H7 (cell line): Measurements from ENCODE around the gene ILDR2. TPM values are rescaled to one million over a fixed set of nuclear protein-coding genes. Genes with fewer than 3 reads are reported as not detected.

Experiments
- DNase-seq: peaks from one replicate; pipeline ENCODE4 v3.0.0; 2012
- H3K27me3 ChIP-seq: 2 replicates; pipeline ENCODE4 v1.6.0; 2011; ENCODE audit warnings: mild to moderate bottlenecking, low read length; ENCODE audit not compliant: control insufficient read depth, insufficient read depth
- H3K36me3 ChIP-seq: replicated peaks from 2 replicates; pipeline ENCODE4 v1.5.1; 2011; ENCODE audit warnings: low read length; ENCODE audit not compliant: control insufficient read depth, insufficient read depth
- H3K4me3 ChIP-seq: 2 replicates; pipeline ENCODE4 v1.5.1; 2011; ENCODE audit warnings: low read depth, mild to moderate bottlenecking, control low read depth, low read length, moderate library complexity; ENCODE audit not compliant: insufficient read depth
- total RNA-seq: library from RNA; depleted of rRNA; stranded (reverse); fragments of >200 nt; shearing (Covaris generic); gene quantifications from 2 replicates; pipeline ENCODE4 v1.2.3, GENCODE V29; 2014

The ILDR2 gene
- total RNA-seq, 1 experiment from 2014 or later: 0.21 TPM

- Histone ChIP-seq H3K27me3 (peaks cover 46% of the 10 kb centered on the region), H3K4me3 (peak overlapping the region; percentile 46), H3K36me3 (no peaks in the 10 kb centered on the region)
- peak; percentile 84 for DNase-seq
These were observed 54.5 kb downstream of the ILDR2 start for GRCh38 chr1:166920561-166921475.

- H3K36me3 ChIP-seq: no peaks in the 10 kb centered on the region
- no peak for DNase-seq
- H3K27me3 ChIP-seq: peaks cover 46% of the 10 kb centered on the region
These were observed 56.4 kb downstream of the ILDR2 start for GRCh38 chr1:166918956-166919316.

GRCh38 chr1:166918088-166918955 lies 57.0 kb downstream of the ILDR2 start:
- no peak overlapping the region for H3K4me3 ChIP-seq
- no peak for DNase-seq
- peaks cover 45% of the 10 kb centered on the region for H3K27me3 ChIP-seq
- no peaks in the 10 kb centered on the region for H3K36me3 ChIP-seq

More at GRCh38 chr1:166918956-166919316, 56.4 kb downstream of the ILDR2 start:
- H3K4me3 ChIP-seq: no peak overlapping the region

GRCh38 chr1:166915941-166916340 lies 59.4 kb downstream of the ILDR2 start:
- peaks cover 22% of the 10 kb centered on the region for H3K27me3 ChIP-seq
- DNase-seq: peak; percentile 61

GRCh38 chr1:166915042-166915441 lies 60.3 kb downstream of the ILDR2 start:
- Histone ChIP-seq H3K36me3 (no peaks in the 10 kb centered on the region), H3K4me3 (no peak overlapping the region), H3K27me3 (peaks cover 13% of the 10 kb centered on the region)
- no peak for DNase-seq

More at GRCh38 chr1:166915941-166916340, 59.4 kb downstream of the ILDR2 start:
- Histone ChIP-seq H3K4me3 (no peak overlapping the region), H3K36me3 (no peaks in the 10 kb centered on the region)

GRCh38 chr1:166914111-166914510 lies 61.2 kb downstream of the ILDR2 start:
- Histone ChIP-seq H3K36me3 (no peaks in the 10 kb centered on the region), H3K27me3 (peaks cover 5% of the 10 kb centered on the region), H3K4me3 (no peak overlapping the region)
- DNase-seq: no peak

GRCh38 chr1:166911624-166912023 lies 63.7 kb downstream of the ILDR2 start:
- H3K36me3 ChIP-seq: no peaks in the 10 kb centered on the region
- no peaks in the 10 kb centered on the region; the same call in 1 of the 2 replicates for H3K27me3 ChIP-seq
- no peak for DNase-seq
- no peak overlapping the region for H3K4me3 ChIP-seq

- no peaks in the 10 kb centered on the region for H3K36me3 ChIP-seq
- peak; percentile 79 for DNase-seq
- H3K27me3 ChIP-seq: no peaks in the 10 kb centered on the region; the same call in 1 of the 2 replicates
- no peak overlapping the region for H3K4me3 ChIP-seq
These were observed 64.8 kb downstream of the ILDR2 start for GRCh38 chr1:166910396-166910994.

GRCh38 chr1:166908942-166909341 lies 66.4 kb downstream of the ILDR2 start:
- H3K36me3 ChIP-seq: no peaks in the 10 kb centered on the region
- no peak for DNase-seq
- no peaks in the 10 kb centered on the region; the same call in 1 of the 2 replicates for H3K27me3 ChIP-seq
- no peak overlapping the region for H3K4me3 ChIP-seq

GRCh38 chr1:166907763-166908162 lies 67.6 kb downstream of the ILDR2 start:
- no peak for DNase-seq
- Histone ChIP-seq H3K27me3 (no peaks in the 10 kb centered on the region; the same call in 1 of the 2 replicates), H3K4me3 (no peak overlapping the region), H3K36me3 (no peaks in the 10 kb centered on the region)

GRCh38 chr1:166907051-166907450 lies 68.3 kb downstream of the ILDR2 start:
- no peaks in the 10 kb centered on the region; the same call in 1 of the 2 replicates for H3K27me3 ChIP-seq
- no peak for DNase-seq
- no peak overlapping the region for H3K4me3 ChIP-seq
- no peaks in the 10 kb centered on the region for H3K36me3 ChIP-seq

- Histone ChIP-seq H3K4me3 (no peak overlapping the region), H3K36me3 (no peaks in the 10 kb centered on the region), H3K27me3 (no peaks in the 10 kb centered on the region; the same call in 1 of the 2 replicates)
- DNase-seq: no peak
These were observed 68.7 kb downstream of the ILDR2 start for GRCh38 chr1:166906647-166907046.

GRCh38 chr1:166905900-166906299 lies 69.4 kb downstream of the ILDR2 start:
- no peaks in the 10 kb centered on the region; the same call in 1 of the 2 replicates for H3K27me3 ChIP-seq
- no peaks in the 10 kb centered on the region for H3K36me3 ChIP-seq
- H3K4me3 ChIP-seq: no peak overlapping the region
- no peak for DNase-seq

- no peak overlapping the region for H3K4me3 ChIP-seq
- no peak for DNase-seq
These were observed 70.2 kb downstream of the ILDR2 start for GRCh38 chr1:166905136-166905535.

More at GRCh38 chr1:166905136-166905535, 70.2 kb downstream of the ILDR2 start:
- Histone ChIP-seq H3K36me3 (no peaks in the 10 kb centered on the region), H3K27me3 (no peaks in the 10 kb centered on the region; the same call in 1 of the 2 replicates)
